ENCODE data around the gene KATNB1.
A peak's percentile ranks its signal among the peaks of the same experiment; 100 is the strongest.
"Not testable (repeated sequence)": the region's sequence is repeated elsewhere in the genome, so short reads cannot be mapped to it uniquely, and the experiment has no call there.

Gene KATNB1

GRCh38 chr16:57729182-57729484 is 6.4 kb upstream of the KATNB1 start:
- DNase-seq (ENCODE audit: insufficient read length, low spot score): no peak
- peak; percentile 51 for FAIRE-seq
- no peak for TF ChIP-seq POLR2AphosphoS5 (IDR thresholded peaks at IDR 0.05; ENCODE audit: low read depth, low read length)
- TF ChIP-seq POLR2A (IDR thresholded peaks at IDR 0.05; ENCODE audit: low read depth, low read length): no peak
- TF ChIP-seq TAF1 (IDR thresholded peaks at IDR 0.05; ENCODE audit: low read depth, low read length): no peak
- no peak for TF ChIP-seq SPI1 (IDR thresholded peaks at IDR 0.05; ENCODE audit: low read depth, low read length)
- TF ChIP-seq POU2F2 (IDR thresholded peaks at IDR 0.05; ENCODE audit: low read depth, low read length): no peak
- TF ChIP-seq PAX5 (IDR thresholded peaks at IDR 0.05; ENCODE audit: insufficient read depth, low read length, severe bottlenecking): no peak

GRCh38 chr16:57729852-57730251 is 5.7 kb upstream of the KATNB1 start:
- not testable (repeated sequence) for DNase-seq (ENCODE audit: insufficient read length, low spot score)
- FAIRE-seq: peak; percentile 75

GRCh38 chr16:57730771-57731730 is 4.5 kb upstream of the KATNB1 start:
- TF ChIP-seq TAF1 (IDR thresholded peaks at IDR 0.05; ENCODE audit: low read depth, low read length) (no peak), PAX5 (IDR thresholded peaks at IDR 0.05; ENCODE audit: insufficient read depth, low read length, severe bottlenecking) (no peak), POLR2A (IDR thresholded peaks at IDR 0.05; ENCODE audit: low read depth, low read length) (no peak), POLR2AphosphoS5 (IDR thresholded peaks at IDR 0.05; ENCODE audit: low read depth, low read length) (no peak), SPI1 (IDR thresholded peaks at IDR 0.05; ENCODE audit: low read depth, low read length) (no peak), POU2F2 (IDR thresholded peaks at IDR 0.05; ENCODE audit: low read depth, low read length) (no peak)
- FAIRE-seq (no peak), DNase-seq (ENCODE audit: insufficient read length, low spot score) (no peak)

GRCh38 chr16:57732037-57732436 is 3.5 kb upstream of the KATNB1 start:
- FAIRE-seq: no peak
- DNase-seq (ENCODE audit: insufficient read length, low spot score): no peak
- TF ChIP-seq SPI1 (IDR thresholded peaks at IDR 0.05; ENCODE audit: low read depth, low read length): no peak
- TF ChIP-seq TAF1 (IDR thresholded peaks at IDR 0.05; ENCODE audit: low read depth, low read length): no peak
- no peak for TF ChIP-seq POLR2AphosphoS5 (IDR thresholded peaks at IDR 0.05; ENCODE audit: low read depth, low read length)
- TF ChIP-seq POU2F2 (IDR thresholded peaks at IDR 0.05; ENCODE audit: low read depth, low read length): no peak
- TF ChIP-seq POLR2A (IDR thresholded peaks at IDR 0.05; ENCODE audit: low read depth, low read length): no peak
- TF ChIP-seq PAX5 (IDR thresholded peaks at IDR 0.05; ENCODE audit: insufficient read depth, low read length, severe bottlenecking): no peak

- TF ChIP-seq PAX5 (IDR thresholded peaks at IDR 0.05; ENCODE audit: insufficient read depth, low read length, severe bottlenecking) (no peak), POLR2AphosphoS5 (IDR thresholded peaks at IDR 0.05; ENCODE audit: low read depth, low read length) (no peak), TAF1 (IDR thresholded peaks at IDR 0.05; ENCODE audit: low read depth, low read length) (no peak), POU2F2 (IDR thresholded peaks at IDR 0.05; ENCODE audit: low read depth, low read length) (no peak), SPI1 (IDR thresholded peaks at IDR 0.05; ENCODE audit: low read depth, low read length) (no peak), POLR2A (IDR thresholded peaks at IDR 0.05; ENCODE audit: low read depth, low read length) (no peak)
- no peak for DNase-seq (ENCODE audit: insufficient read length, low spot score)
- no peak for FAIRE-seq
Observed at GRCh38 chr16:57732714-57733113, 2.9 kb upstream of the KATNB1 start.

GRCh38 chr16:57734308-57734924 is 1.2 kb upstream of the KATNB1 start:
- no peak for TF ChIP-seq PAX5 (IDR thresholded peaks at IDR 0.05; ENCODE audit: insufficient read depth, low read length, severe bottlenecking)
- TF ChIP-seq TAF1 (IDR thresholded peaks at IDR 0.05; ENCODE audit: low read depth, low read length): no peak
- TF ChIP-seq POU2F2 (IDR thresholded peaks at IDR 0.05; ENCODE audit: low read depth, low read length): no peak
- no peak for TF ChIP-seq SPI1 (IDR thresholded peaks at IDR 0.05; ENCODE audit: low read depth, low read length)
- no peak for TF ChIP-seq POLR2A (IDR thresholded peaks at IDR 0.05; ENCODE audit: low read depth, low read length)
- no peak for TF ChIP-seq POLR2AphosphoS5 (IDR thresholded peaks at IDR 0.05; ENCODE audit: low read depth, low read length)
- peak; percentile 5 for FAIRE-seq
- DNase-seq (ENCODE audit: insufficient read length, low spot score): no peak

- TF ChIP-seq SPI1 (IDR thresholded peaks at IDR 0.05; ENCODE audit: low read depth, low read length) (peak; percentile 54), POLR2A (IDR thresholded peaks at IDR 0.05; ENCODE audit: low read depth, low read length) (peak; percentile 83), POLR2AphosphoS5 (IDR thresholded peaks at IDR 0.05; ENCODE audit: low read depth, low read length) (peak; percentile 79; the same call in 1 of the 2 replicates), POU2F2 (IDR thresholded peaks at IDR 0.05; ENCODE audit: low read depth, low read length) (0 out of 2 replicates have a peak, but pooled peaks have one; percentile 42), PAX5 (IDR thresholded peaks at IDR 0.05; ENCODE audit: insufficient read depth, low read length, severe bottlenecking) (no peak), TAF1 (IDR thresholded peaks at IDR 0.05; ENCODE audit: low read depth, low read length) (peak; percentile 81)
- DNase-seq (ENCODE audit: insufficient read length, low spot score): peak; percentile 97
- FAIRE-seq: no peak
Observed at GRCh38 chr16:57734925-57735754, 430 bp upstream of the KATNB1 start.

- DNase-seq (ENCODE audit: insufficient read length, low spot score): no peak
- FAIRE-seq: peak; percentile 63
- TF ChIP-seq POLR2A (IDR thresholded peaks at IDR 0.05; ENCODE audit: low read depth, low read length) (no peak), TAF1 (IDR thresholded peaks at IDR 0.05; ENCODE audit: low read depth, low read length) (no peak), PAX5 (IDR thresholded peaks at IDR 0.05; ENCODE audit: insufficient read depth, low read length, severe bottlenecking) (no peak), POU2F2 (IDR thresholded peaks at IDR 0.05; ENCODE audit: low read depth, low read length) (no peak), POLR2AphosphoS5 (IDR thresholded peaks at IDR 0.05; ENCODE audit: low read depth, low read length) (no peak), SPI1 (IDR thresholded peaks at IDR 0.05; ENCODE audit: low read depth, low read length) (no peak)
Observed at GRCh38 chr16:57736419-57737351, 1.1 kb downstream of the KATNB1 start.

Data from GM12891 (cell line).